DND-41 (cell line): ENCODE results near the gene ACCSL.

Experiments
- ATAC-seq: fragments of 200-7000 bp; cut with Tn5 transposase; 3 replicates; pipeline ENCODE4 v1.9.1; 2021; ENCODE audit warnings: low read depth; ENCODE audit not compliant: insufficient read depth
- DNase-seq: peaks from one replicate; pipeline ENCODE4 v3.0.0-alpha.2; 2020
- H2AFZ ChIP-seq: 2 replicates; pipeline ENCODE4 v1.6.0; 2012; ENCODE audit warnings: low read depth, low read length
- H3K27ac ChIP-seq: 2 replicates; pipeline ENCODE4 v1.5.1; 2012; ENCODE audit warnings: low read length, inconsistent platforms
- H3K27me3 ChIP-seq: fragments of 200-600 bp; sonication (generic); 2 replicates; pipeline ENCODE4 v1.6.0; 2012; ENCODE audit warnings: low read length, mild to moderate bottlenecking, inconsistent platforms; ENCODE audit not compliant: insufficient read depth, poor library complexity
- H3K36me3 ChIP-seq: 2 replicates; pipeline ENCODE4 v1.5.1; 2012; ENCODE audit warnings: low read length, inconsistent platforms; ENCODE audit not compliant: insufficient read depth
- H3K4me1 ChIP-seq: 2 replicates; pipeline ENCODE4 v1.5.1; 2012; ENCODE audit warnings: mild to moderate bottlenecking, low read length; ENCODE audit not compliant: insufficient read depth
- H3K4me2 ChIP-seq: 2 replicates; pipeline ENCODE4 v1.6.0; 2012; ENCODE audit warnings: mild to moderate bottlenecking, moderate library complexity, low read length, inconsistent platforms; ENCODE audit not compliant: insufficient read depth
- H3K4me3 ChIP-seq, 2 experiments: fragments of 200-600 bp in 1 of 2; shearing (Covaris generic) in 1 of 2; 2 replicates each; pipeline ENCODE4 v1.5.1; 2012 to 2016; ENCODE audit warnings: inconsistent platforms in 2 of 2, low read length in 2 of 2, mild to moderate bottlenecking in 2 of 2, low read depth in 1 of 2, moderate library complexity in 1 of 2
- H3K79me2 ChIP-seq: 2 replicates; pipeline ENCODE4 v1.6.0; 2012; ENCODE audit warnings: low read length, inconsistent platforms; ENCODE audit not compliant: insufficient read depth
- H3K9ac ChIP-seq: 2 replicates; pipeline ENCODE4 v1.6.0; 2012; ENCODE audit warnings: low read depth, mild to moderate bottlenecking, inconsistent platforms, low read length, moderate library complexity
- H3K9me3 ChIP-seq: 2 replicates; pipeline ENCODE4 v1.5.1; 2012; ENCODE audit warnings: low read length, moderate library complexity, mild to moderate bottlenecking, inconsistent platforms; ENCODE audit not compliant: insufficient read depth, severe bottlenecking
- H4K20me1 ChIP-seq: 2 replicates; pipeline ENCODE4 v1.6.0; 2012; ENCODE audit warnings: low read length; ENCODE audit not compliant: insufficient read depth
- CTCF ChIP-seq: IDR thresholded peaks from 2 replicates; pipeline ENCODE4 v1.5.1; 2012; ENCODE audit warnings: borderline replicate concordance, low read length, moderate library complexity, mild to moderate bottlenecking; ENCODE audit not compliant: poor library complexity, severe bottlenecking; ENCODE audit errors: extremely low read depth
- EZH2 ChIP-seq: IDR thresholded peaks from 3 replicates; pipeline ENCODE4 v1.6.1; 2012; ENCODE audit warnings: borderline replicate concordance, low read depth, mild to moderate bottlenecking, moderate library complexity, low read length, inconsistent platforms; ENCODE audit not compliant: severe bottlenecking

The ACCSL gene

GRCh38 chr11:44049832-44050231, 2.1 kb downstream of the ACCSL start:
- H3K4me3 ChIP-seq, result no peak overlapping the region

GRCh38 chr11:44051171-44051570, 3.4 kb downstream of the ACCSL start:
- Histone ChIP-seq H3K4me1 (no peaks in the 10 kb centered on the region), H2AFZ (no peak overlapping the region), H3K36me3 (no peaks in the 10 kb centered on the region), H4K20me1 (no peaks in the 10 kb centered on the region), H3K9me3 (no peaks in the 10 kb centered on the region), H3K27me3 (no peaks in the 10 kb centered on the region), H3K79me2 (no peaks in the 10 kb centered on the region), H3K4me3 (no peak overlapping the region), H3K27ac (no peak overlapping the region), H3K4me2 (no peak overlapping the region), H3K9ac (no peak overlapping the region)
- TF ChIP-seq EZH2, result no peak
- TF ChIP-seq CTCF, result no peak
- ATAC-seq (no peak), DNase-seq (no peak)

More at GRCh38 chr11:44049832-44050231, 2.1 kb downstream of the ACCSL start:
- H4K20me1 ChIP-seq, result no peaks in the 10 kb centered on the region
- DNase-seq, result no peak
- no peak overlapping the region for H2AFZ ChIP-seq
- no peak for TF ChIP-seq CTCF
- TF ChIP-seq EZH2, result no peak
- H3K36me3 ChIP-seq, result no peaks in the 10 kb centered on the region
- H3K9ac ChIP-seq, result no peak overlapping the region
- H3K4me2 ChIP-seq, result no peak overlapping the region
- H3K79me2 ChIP-seq, result no peaks in the 10 kb centered on the region
- no peaks in the 10 kb centered on the region for H3K4me1 ChIP-seq
- H3K27me3 ChIP-seq, result no peaks in the 10 kb centered on the region
- H3K9me3 ChIP-seq, result no peaks in the 10 kb centered on the region
- ATAC-seq, result no peak
- no peak overlapping the region for H3K27ac ChIP-seq

GRCh38 chr11:44057340-44057739, 9.6 kb downstream of the ACCSL start:
- Histone ChIP-seq H3K27me3 (peaks cover 4% of the 10 kb centered on the region), H3K4me2 (no peak overlapping the region), H2AFZ (no peak overlapping the region), H3K9ac (no peak overlapping the region), H4K20me1 (no peaks in the 10 kb centered on the region), H3K27ac (no peak overlapping the region), H3K79me2 (no peaks in the 10 kb centered on the region), H3K9me3 (no peaks in the 10 kb centered on the region), H3K4me3 (no peak overlapping the region), H3K36me3 (no peaks in the 10 kb centered on the region), H3K4me1 (no peaks in the 10 kb centered on the region)
- ATAC-seq (no peak), DNase-seq (no peak)
- TF ChIP-seq CTCF (no peak), EZH2 (no peak)

GRCh38 chr11:44058275-44058674, 10.5 kb downstream of the ACCSL start:
- no peak overlapping the region for H3K9ac ChIP-seq
- H3K27me3 ChIP-seq, result peaks cover 4% of the 10 kb centered on the region
- H3K4me1 ChIP-seq, result no peaks in the 10 kb centered on the region
- H3K4me2 ChIP-seq, result no peak overlapping the region
- no peak for TF ChIP-seq CTCF
- no peak for TF ChIP-seq EZH2
- H2AFZ ChIP-seq, result no peak overlapping the region
- no peak overlapping the region for H3K27ac ChIP-seq
- DNase-seq (no peak), ATAC-seq (no peak)
- no peaks in the 10 kb centered on the region for H3K36me3 ChIP-seq
- H3K4me3 ChIP-seq, result no peak overlapping the region
- H4K20me1 ChIP-seq, result no peaks in the 10 kb centered on the region
- H3K9me3 ChIP-seq, result no peaks in the 10 kb centered on the region
- H3K79me2 ChIP-seq, result no peaks in the 10 kb centered on the region
